HEK293 (cell line): ENCODE data around the gene CHL1.

Experiments
- CTCF ChIA-PET: fragments of 350-600 bp; formaldehyde crosslinking; extraction: SDS; loops from one replicate; lab custom pipeline; 2021; ENCODE audit warnings: antibody characterized with exemption; lab: Yijun Ruan, JAX
- POLR2A ChIA-PET: fragments of 300-600 bp; formaldehyde crosslinking; extraction: SDS; loops from one replicate; lab custom pipeline; 2020; ENCODE audit warnings: antibody characterized with exemption, inconsistent platforms; lab: Yijun Ruan, JAX
- H3K27ac ChIP-seq: fragments of 200-500 bp; sonication (Bioruptor generic); 2 replicates; pipeline ENCODE4 v1.5.1; 2014; ENCODE audit warnings: low read depth, low read length, control low read depth, inconsistent platforms; ENCODE audit errors: extremely low read depth
- H3K36me3 ChIP-seq, 2 experiments: fragments of 200-500 bp in 1 of 2; sonication (Bioruptor generic) in 1 of 2; 1 replicate in 1 of 2; 2 replicates in 1 of 2; pipeline ENCODE4 v1.5.1; 2014 to 2017; ENCODE audit warnings: inconsistent platforms in 2 of 2, low read length in 2 of 2; ENCODE audit not compliant: control insufficient read depth in 2 of 2, insufficient read depth in 1 of 2
- H3K4me1 ChIP-seq: fragments of 200-500 bp; sonication (Bioruptor generic); 2 replicates; pipeline ENCODE4 v1.5.1; 2014; ENCODE audit warnings: mild to moderate bottlenecking, low read length, inconsistent platforms; ENCODE audit not compliant: control insufficient read depth, insufficient read depth
- H3K4me3 ChIP-seq: 2 replicates; pipeline ENCODE4 v1.5.1; 2011; ENCODE audit warnings: low read depth, mild to moderate bottlenecking, control low read depth, low read length, moderate library complexity
- H3K9me3 ChIP-seq: fragments of 200-500 bp; sonication (Bioruptor generic); 2 replicates; pipeline ENCODE4 v1.5.1; 2014; ENCODE audit warnings: low read depth, low read length, inconsistent platforms; ENCODE audit not compliant: control insufficient read depth, insufficient read depth
- IKZF3 ChIP-seq: fragments of 450-650 bp; IDR thresholded peaks from 2 replicates; pipeline ENCODE4 v1.5.0; 2018; ENCODE audit warnings: missing biosample characterization, mild to moderate bottlenecking, missing genetic modification characterization, moderate library complexity
- KLF16 ChIP-seq: fragments of 450-650 bp; formaldehyde crosslinking; IDR thresholded peaks from 2 replicates; pipeline ENCODE4 v1.5.1; 2017; ENCODE audit warnings: missing biosample characterization, missing genetic modification characterization
- SP2 ChIP-seq: fragments of 450-650 bp; formaldehyde crosslinking; IDR thresholded peaks from 2 replicates; pipeline ENCODE4 v1.5.1; 2016; ENCODE audit warnings: missing biosample characterization, missing genetic modification characterization
- ZEB2 ChIP-seq: fragments of 450-650 bp; formaldehyde crosslinking; IDR thresholded peaks from 2 replicates; pipeline ENCODE4 v1.5.1; 2016; ENCODE audit warnings: missing biosample characterization, missing genetic modification characterization
- ZFP3 ChIP-seq: fragments of 450-650 bp; formaldehyde crosslinking; IDR thresholded peaks from 2 replicates; pipeline ENCODE4 v1.5.1; 2016; ENCODE audit warnings: low read depth, missing biosample characterization, missing genetic modification characterization
- ZFP41 ChIP-seq: fragments of 450-650 bp; formaldehyde crosslinking; IDR thresholded peaks from 2 replicates; pipeline ENCODE4 v1.5.1; 2016; ENCODE audit warnings: missing biosample characterization, missing genetic modification characterization, borderline replicate concordance
- ZNF132 ChIP-seq: fragments of 450-650 bp; formaldehyde crosslinking; IDR thresholded peaks from 2 replicates; pipeline ENCODE4 v1.5.1; 2017; ENCODE audit warnings: missing biosample characterization, missing genetic modification characterization, borderline replicate concordance
- ZNF2 ChIP-seq: fragments of 450-650 bp; formaldehyde crosslinking; IDR thresholded peaks from 2 replicates; pipeline ENCODE4 v1.5.1; 2016; ENCODE audit warnings: missing biosample characterization, missing genetic modification characterization
- ZNF223 ChIP-seq: fragments of 450-650 bp; formaldehyde crosslinking; IDR thresholded peaks from 2 replicates; pipeline ENCODE4 v1.5.1; 2016; ENCODE audit warnings: missing biosample characterization, missing genetic modification characterization
- ZNF391 ChIP-seq: fragments of 450-650 bp; formaldehyde crosslinking; IDR thresholded peaks from 2 replicates; pipeline ENCODE4 v1.5.1; 2016; ENCODE audit warnings: low read depth, missing biosample characterization, missing genetic modification characterization, borderline replicate concordance
- ZNF521 ChIP-seq: fragments of 450-650 bp; formaldehyde crosslinking; IDR thresholded peaks from 2 replicates; pipeline ENCODE4 v1.5.1; 2017; ENCODE audit warnings: missing biosample characterization, mild to moderate bottlenecking, missing genetic modification characterization
- ZSCAN16 ChIP-seq: fragments of 450-650 bp; formaldehyde crosslinking; IDR thresholded peaks from 2 replicates; pipeline ENCODE4 v1.5.1; 2016; ENCODE audit warnings: missing biosample characterization, missing genetic modification characterization
- ZSCAN23 ChIP-seq: fragments of 450-650 bp; formaldehyde crosslinking; IDR thresholded peaks from 2 replicates; pipeline ENCODE4 v1.5.1; 2016; ENCODE audit warnings: missing biosample characterization, missing genetic modification characterization
- TF ChIP-seq, protein P1 (sequence below): fragments of 450-650 bp; formaldehyde crosslinking; IDR thresholded peaks from 2 replicates; pipeline ENCODE4 v1.5.1; 2016; ENCODE audit warnings: missing biosample characterization, missing genetic modification characterization
- TF ChIP-seq, protein P2 (sequence below): IDR thresholded peaks from 2 replicates; pipeline ENCODE4 v1.6.1; 2011; ENCODE audit warnings: mild to moderate bottlenecking, low read depth, low read length, borderline replicate concordance
- TF ChIP-seq, protein P3 (sequence below): fragments of 450-650 bp; formaldehyde crosslinking; IDR thresholded peaks from 2 replicates; pipeline ENCODE4 v1.5.1; 2016; ENCODE audit warnings: missing biosample characterization, missing genetic modification characterization
- TF ChIP-seq, protein P4 (sequence below): fragments of 450-650 bp; formaldehyde crosslinking; IDR thresholded peaks from 2 replicates; pipeline ENCODE4 v1.5.1; 2016; ENCODE audit warnings: missing biosample characterization, missing genetic modification characterization
- TF ChIP-seq, protein P5 (sequence below): fragments of 450-650 bp; formaldehyde crosslinking; conservative IDR thresholded peaks from 2 replicates; pipeline ENCODE4 v1.5.1; 2016; ENCODE audit warnings: low read depth, missing biosample characterization, missing genetic modification characterization
- TF ChIP-seq, protein P6 (sequence below): fragments of 450-650 bp; formaldehyde crosslinking; IDR thresholded peaks from 2 replicates; pipeline ENCODE4 v1.5.1; 2017; ENCODE audit warnings: missing biosample characterization, missing genetic modification characterization

The CHL1 gene

DNA sequence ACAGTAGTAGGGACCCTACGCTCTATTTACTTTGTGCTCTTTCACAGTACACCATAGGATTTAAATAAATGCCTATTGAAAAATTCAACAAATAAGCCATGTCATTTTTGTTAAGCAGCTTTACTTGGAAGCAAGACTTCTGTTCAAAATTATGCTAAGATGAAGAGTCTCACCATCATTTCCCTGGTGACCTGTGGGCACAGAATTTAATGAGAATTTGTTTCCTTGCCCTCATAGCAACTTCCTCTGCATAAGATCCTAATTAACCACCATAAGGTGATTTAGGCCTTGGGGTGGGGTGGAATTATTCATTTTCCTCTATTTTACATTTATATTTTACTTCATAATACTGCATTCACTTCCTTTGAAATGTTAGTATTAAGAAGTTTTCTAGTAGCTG lies 70.5 kb downstream of the CHL1 start:
- CTCF ChIA-PET: no interaction called here
- no peaks in the 10 kb centered on the region for H3K36me3 ChIP-seq
- TF ChIP-seq ZNF2: no peak
- TF ChIP-seq ZSCAN16 (tag by site-specific recombination): no peak
- TF ChIP-seq, protein P1, sequence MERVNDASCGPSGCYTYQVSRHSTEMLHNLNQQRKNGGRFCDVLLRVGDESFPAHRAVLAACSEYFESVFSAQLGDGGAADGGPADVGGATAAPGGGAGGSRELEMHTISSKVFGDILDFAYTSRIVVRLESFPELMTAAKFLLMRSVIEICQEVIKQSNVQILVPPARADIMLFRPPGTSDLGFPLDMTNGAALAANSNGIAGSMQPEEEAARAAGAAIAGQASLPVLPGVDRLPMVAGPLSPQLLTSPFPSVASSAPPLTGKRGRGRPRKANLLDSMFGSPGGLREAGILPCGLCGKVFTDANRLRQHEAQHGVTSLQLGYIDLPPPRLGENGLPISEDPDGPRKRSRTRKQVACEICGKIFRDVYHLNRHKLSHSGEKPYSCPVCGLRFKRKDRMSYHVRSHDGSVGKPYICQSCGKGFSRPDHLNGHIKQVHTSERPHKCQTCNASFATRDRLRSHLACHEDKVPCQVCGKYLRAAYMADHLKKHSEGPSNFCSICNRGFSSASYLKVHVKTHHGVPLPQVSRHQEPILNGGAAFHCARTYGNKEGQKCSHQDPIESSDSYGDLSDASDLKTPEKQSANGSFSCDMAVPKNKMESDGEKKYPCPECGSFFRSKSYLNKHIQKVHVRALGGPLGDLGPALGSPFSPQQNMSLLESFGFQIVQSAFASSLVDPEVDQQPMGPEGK (tag by site-specific recombination): no peak
- TF ChIP-seq ZSCAN23 (tag by site-specific recombination): no peak
- TF ChIP-seq IKZF3: no peak
- TF ChIP-seq ZNF132 (tag by site-specific recombination): no peak
- TF ChIP-seq, protein P2, sequence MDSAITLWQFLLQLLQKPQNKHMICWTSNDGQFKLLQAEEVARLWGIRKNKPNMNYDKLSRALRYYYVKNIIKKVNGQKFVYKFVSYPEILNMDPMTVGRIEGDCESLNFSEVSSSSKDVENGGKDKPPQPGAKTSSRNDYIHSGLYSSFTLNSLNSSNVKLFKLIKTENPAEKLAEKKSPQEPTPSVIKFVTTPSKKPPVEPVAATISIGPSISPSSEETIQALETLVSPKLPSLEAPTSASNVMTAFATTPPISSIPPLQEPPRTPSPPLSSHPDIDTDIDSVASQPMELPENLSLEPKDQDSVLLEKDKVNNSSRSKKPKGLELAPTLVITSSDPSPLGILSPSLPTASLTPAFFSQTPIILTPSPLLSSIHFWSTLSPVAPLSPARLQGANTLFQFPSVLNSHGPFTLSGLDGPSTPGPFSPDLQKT: no peak
- TF ChIP-seq ZFP3 (tag by site-specific recombination): no peak
- no peak overlapping the region for H3K4me3 ChIP-seq
- POLR2A ChIA-PET: no interaction called here
- H3K4me1 ChIP-seq: no peaks in the 10 kb centered on the region
- no peaks in the 10 kb centered on the region for H3K9me3 ChIP-seq
- H3K27ac ChIP-seq: no peak overlapping the region

DNA sequence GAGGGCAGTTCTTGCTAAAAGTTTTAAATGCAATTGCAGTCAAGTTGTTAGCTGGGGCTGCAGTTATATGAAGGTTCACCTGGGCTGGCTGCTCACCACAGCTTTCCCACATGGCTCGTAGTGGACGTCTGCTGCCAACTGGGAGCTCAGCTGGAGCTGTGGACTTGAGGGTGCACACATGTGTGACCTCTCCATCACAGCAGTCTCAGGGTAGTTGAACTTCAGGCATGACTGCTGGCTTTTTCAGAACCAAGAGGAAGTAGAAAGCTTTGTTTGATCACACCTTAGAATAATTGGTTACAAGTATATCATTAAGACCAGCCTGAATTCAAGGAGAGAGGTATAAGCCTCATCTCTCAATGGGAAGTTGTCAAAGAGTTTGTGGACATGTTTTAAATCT lies 74.1 kb downstream of the CHL1 start:
- no peak overlapping the region for H3K27ac ChIP-seq
- ChIA-PET POLR2A (no interaction called here), CTCF (no interaction called here)

DNA sequence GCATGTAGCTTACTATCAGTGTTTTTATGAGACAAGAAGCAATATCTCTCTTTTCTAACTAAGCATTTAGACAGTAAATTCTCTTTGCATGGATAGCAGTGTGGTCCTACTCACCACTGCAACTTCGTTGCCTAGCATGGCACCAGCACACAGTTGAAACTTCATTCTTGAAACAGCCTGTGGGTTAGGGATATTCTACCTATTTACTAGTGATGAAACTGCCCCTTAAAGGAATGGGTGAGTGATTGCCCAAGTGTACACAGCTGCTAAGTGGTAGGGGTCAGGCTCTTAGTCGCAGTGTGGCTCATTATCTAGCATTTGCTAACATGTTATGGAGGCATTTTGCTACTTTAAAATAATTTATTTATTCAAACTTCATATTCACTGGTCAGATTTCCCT lies 78.4 kb downstream of the CHL1 start:
- POLR2A ChIA-PET: no interaction called here
- H3K4me1 ChIP-seq: no peaks in the 10 kb centered on the region
- no peak overlapping the region for H3K27ac ChIP-seq
- TF ChIP-seq, protein P3, sequence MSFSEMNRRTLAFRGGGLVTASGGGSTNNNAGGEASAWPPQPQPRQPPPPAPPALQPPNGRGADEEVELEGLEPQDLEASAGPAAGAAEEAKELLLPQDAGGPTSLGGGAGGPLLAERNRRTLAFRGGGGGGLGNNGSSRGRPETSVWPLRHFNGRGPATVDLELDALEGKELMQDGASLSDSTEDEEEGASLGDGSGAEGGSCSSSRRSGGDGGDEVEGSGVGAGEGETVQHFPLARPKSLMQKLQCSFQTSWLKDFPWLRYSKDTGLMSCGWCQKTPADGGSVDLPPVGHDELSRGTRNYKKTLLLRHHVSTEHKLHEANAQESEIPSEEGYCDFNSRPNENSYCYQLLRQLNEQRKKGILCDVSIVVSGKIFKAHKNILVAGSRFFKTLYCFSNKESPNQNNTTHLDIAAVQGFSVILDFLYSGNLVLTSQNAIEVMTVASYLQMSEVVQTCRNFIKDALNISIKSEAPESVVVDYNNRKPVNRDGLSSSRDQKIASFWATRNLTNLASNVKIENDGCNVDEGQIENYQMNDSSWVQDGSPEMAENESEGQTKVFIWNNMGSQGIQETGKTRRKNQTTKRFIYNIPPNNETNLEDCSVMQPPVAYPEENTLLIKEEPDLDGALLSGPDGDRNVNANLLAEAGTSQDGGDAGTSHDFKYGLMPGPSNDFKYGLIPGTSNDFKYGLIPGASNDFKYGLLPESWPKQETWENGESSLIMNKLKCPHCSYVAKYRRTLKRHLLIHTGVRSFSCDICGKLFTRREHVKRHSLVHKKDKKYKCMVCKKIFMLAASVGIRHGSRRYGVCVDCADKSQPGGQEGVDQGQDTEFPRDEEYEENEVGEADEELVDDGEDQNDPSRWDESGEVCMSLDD: no peak
- TF ChIP-seq ZFP41: no peak
- TF ChIP-seq, protein P4, sequence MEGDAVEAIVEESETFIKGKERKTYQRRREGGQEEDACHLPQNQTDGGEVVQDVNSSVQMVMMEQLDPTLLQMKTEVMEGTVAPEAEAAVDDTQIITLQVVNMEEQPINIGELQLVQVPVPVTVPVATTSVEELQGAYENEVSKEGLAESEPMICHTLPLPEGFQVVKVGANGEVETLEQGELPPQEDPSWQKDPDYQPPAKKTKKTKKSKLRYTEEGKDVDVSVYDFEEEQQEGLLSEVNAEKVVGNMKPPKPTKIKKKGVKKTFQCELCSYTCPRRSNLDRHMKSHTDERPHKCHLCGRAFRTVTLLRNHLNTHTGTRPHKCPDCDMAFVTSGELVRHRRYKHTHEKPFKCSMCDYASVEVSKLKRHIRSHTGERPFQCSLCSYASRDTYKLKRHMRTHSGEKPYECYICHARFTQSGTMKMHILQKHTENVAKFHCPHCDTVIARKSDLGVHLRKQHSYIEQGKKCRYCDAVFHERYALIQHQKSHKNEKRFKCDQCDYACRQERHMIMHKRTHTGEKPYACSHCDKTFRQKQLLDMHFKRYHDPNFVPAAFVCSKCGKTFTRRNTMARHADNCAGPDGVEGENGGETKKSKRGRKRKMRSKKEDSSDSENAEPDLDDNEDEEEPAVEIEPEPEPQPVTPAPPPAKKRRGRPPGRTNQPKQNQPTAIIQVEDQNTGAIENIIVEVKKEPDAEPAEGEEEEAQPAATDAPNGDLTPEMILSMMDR (tag by site-specific recombination): no peak
- TF ChIP-seq, protein P5, sequence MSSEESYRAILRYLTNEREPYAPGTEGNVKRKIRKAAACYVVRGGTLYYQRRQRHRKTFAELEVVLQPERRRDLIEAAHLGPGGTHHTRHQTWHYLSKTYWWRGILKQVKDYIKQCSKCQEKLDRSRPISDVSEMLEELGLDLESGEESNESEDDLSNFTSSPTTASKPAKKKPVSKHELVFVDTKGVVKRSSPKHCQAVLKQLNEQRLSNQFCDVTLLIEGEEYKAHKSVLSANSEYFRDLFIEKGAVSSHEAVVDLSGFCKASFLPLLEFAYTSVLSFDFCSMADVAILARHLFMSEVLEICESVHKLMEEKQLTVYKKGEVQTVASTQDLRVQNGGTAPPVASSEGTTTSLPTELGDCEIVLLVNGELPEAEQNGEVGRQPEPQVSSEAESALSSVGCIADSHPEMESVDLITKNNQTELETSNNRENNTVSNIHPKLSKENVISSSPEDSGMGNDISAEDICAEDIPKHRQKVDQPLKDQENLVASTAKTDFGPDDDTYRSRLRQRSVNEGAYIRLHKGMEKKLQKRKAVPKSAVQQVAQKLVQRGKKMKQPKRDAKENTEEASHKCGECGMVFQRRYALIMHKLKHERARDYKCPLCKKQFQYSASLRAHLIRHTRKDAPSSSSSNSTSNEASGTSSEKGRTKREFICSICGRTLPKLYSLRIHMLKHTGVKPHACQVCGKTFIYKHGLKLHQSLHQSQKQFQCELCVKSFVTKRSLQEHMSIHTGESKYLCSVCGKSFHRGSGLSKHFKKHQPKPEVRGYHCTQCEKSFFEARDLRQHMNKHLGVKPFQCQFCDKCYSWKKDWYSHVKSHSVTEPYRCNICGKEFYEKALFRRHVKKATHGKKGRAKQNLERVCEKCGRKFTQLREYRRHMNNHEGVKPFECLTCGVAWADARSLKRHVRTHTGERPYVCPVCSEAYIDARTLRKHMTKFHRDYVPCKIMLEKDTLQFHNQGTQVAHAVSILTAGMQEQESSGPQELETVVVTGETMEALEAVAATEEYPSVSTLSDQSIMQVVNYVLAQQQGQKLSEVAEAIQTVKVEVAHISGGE (tag by site-specific recombination): no peak
- TF ChIP-seq ZEB2: no peak
- no peak for TF ChIP-seq ZNF391 (tag by site-specific recombination)
- TF ChIP-seq, protein P6, sequence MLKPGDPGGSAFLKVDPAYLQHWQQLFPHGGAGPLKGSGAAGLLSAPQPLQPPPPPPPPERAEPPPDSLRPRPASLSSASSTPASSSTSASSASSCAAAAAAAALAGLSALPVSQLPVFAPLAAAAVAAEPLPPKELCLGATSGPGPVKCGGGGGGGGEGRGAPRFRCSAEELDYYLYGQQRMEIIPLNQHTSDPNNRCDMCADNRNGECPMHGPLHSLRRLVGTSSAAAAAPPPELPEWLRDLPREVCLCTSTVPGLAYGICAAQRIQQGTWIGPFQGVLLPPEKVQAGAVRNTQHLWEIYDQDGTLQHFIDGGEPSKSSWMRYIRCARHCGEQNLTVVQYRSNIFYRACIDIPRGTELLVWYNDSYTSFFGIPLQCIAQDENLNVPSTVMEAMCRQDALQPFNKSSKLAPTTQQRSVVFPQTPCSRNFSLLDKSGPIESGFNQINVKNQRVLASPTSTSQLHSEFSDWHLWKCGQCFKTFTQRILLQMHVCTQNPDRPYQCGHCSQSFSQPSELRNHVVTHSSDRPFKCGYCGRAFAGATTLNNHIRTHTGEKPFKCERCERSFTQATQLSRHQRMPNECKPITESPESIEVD (tag by site-specific recombination): no peak
- no peak for TF ChIP-seq ZNF223 (tag by site-specific recombination)
- no peak overlapping the region for H3K4me3 ChIP-seq
- CTCF ChIA-PET: no interaction called here
- H3K9me3 ChIP-seq: no peaks in the 10 kb centered on the region
- H3K36me3 ChIP-seq: no peaks in the 10 kb centered on the region

More for the DNA sequence above, 74.1 kb downstream of the CHL1 start:
- Histone ChIP-seq H3K4me3 (no peak overlapping the region), H3K36me3 (no peaks in the 10 kb centered on the region), H3K9me3 (no peaks in the 10 kb centered on the region), H3K4me1 (no peaks in the 10 kb centered on the region)
- TF ChIP-seq KLF16 (tag by site-specific recombination) (no peak), SP2 (no peak), ZNF521 (tag by site-specific recombination) (no peak)
